ENCODE results near the gene TNFRSF4. TPM values are rescaled to one million over a fixed set of nuclear protein-coding genes. Genes with fewer than 3 reads are reported as not detected.

Gene TNFRSF4
- total and polyA plus RNA-seq, 9 of the 15 experiments (the other 6 are each of a cell fraction or from before 2014, with no cell fraction given), result 0.07 to 0.44 (median 0.19) TPM; not detected in 5

- TF ChIP-seq ZNF76 (CRISPR knock-in tag; IDR thresholded peaks at IDR 0.05; ENCODE audit: borderline replicate concordance) (peak; percentile 90; the same call in 1 of the 2 replicates), ELK1 (CRISPR knock-in tag; IDR thresholded peaks at IDR 0.05) (no peak), ZNF3 (CRISPR knock-in tag; IDR thresholded peaks at IDR 0.05) (no peak), TCF7 (IDR thresholded peaks at IDR 0.05; ENCODE audit: borderline replicate concordance) (no peak), RB1 (IDR thresholded peaks at IDR 0.05; ENCODE audit: low read depth) (peak; percentile 78), NCOA1 (IDR thresholded peaks at IDR 0.05; ENCODE audit: low read depth) (no peak), ZNF324 (CRISPR knock-in tag; IDR thresholded peaks at IDR 0.05) (no peak), OTX1 (CRISPR knock-in tag; IDR thresholded peaks at IDR 0.05) (no peak), CBX3 (IDR thresholded peaks at IDR 0.05; ENCODE audit: borderline replicate concordance in 1 of 2, low read length in 2 of 2) (no peak; a peak in 1 of 3 replicates), MTA1 (IDR thresholded peaks at IDR 0.05; ENCODE audit: borderline replicate concordance) (no peak), NR2C2 (CRISPR knock-in tag; IDR thresholded peaks at IDR 0.05) (peak; percentile 93), NR2C2 (tag; IDR thresholded peaks at IDR 0.05) (peak; percentile 98), ZNF274 (IDR thresholded peaks at IDR 0.05; ENCODE audit: borderline replicate concordance, low read depth, low read length) (no peak), FOXM1 (IDR thresholded peaks at IDR 0.05; ENCODE audit: low read depth) (no peak), FOXM1 (CRISPR knock-in tag; IDR thresholded peaks at IDR 0.05; ENCODE audit: low read depth) (peak; percentile 92), BACH1 (tag; IDR thresholded peaks at IDR 0.05) (no peak), ESRRA (IDR thresholded peaks at IDR 0.05; ENCODE audit: borderline replicate concordance, low read depth) (peak; percentile 74), U2AF2 (optimal IDR thresholded peaks at IDR 0.05; ENCODE audit: low read depth, low read length) (no peak), SRF (CRISPR knock-in tag; IDR thresholded peaks at IDR 0.05) (peak in 1 of 2 experiments; percentile 39; a peak in 1 of 4 replicates), MBD1 (CRISPR knock-in tag; IDR thresholded peaks at IDR 0.05) (no peak), ATF4 (CRISPR knock-in tag; IDR thresholded peaks at IDR 0.05) (no peak)
- TF ChIP-seq, protein P1, sequence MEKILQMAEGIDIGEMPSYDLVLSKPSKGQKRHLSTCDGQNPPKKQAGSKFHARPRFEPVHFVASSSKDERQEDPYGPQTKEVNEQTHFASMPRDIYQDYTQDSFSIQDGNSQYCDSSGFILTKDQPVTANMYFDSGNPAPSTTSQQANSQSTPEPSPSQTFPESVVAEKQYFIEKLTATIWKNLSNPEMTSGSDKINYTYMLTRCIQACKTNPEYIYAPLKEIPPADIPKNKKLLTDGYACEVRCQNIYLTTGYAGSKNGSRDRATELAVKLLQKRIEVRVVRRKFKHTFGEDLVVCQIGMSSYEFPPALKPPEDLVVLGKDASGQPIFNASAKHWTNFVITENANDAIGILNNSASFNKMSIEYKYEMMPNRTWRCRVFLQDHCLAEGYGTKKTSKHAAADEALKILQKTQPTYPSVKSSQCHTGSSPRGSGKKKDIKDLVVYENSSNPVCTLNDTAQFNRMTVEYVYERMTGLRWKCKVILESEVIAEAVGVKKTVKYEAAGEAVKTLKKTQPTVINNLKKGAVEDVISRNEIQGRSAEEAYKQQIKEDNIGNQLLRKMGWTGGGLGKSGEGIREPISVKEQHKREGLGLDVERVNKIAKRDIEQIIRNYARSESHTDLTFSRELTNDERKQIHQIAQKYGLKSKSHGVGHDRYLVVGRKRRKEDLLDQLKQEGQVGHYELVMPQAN (IDR thresholded peaks at IDR 0.05; ENCODE audit: borderline replicate concordance), result no peak; the same call in 1 of the 2 replicates
Observed at GRCh38 chr1:1231400-1232207, 17.7 kb upstream of the TNFRSF4 start, which contains the start of gene SDF4 (continued).

All from K562 (cell line).